ENCODE results near the gene EFL1.
"Not testable (repeated sequence)": the region's sequence is repeated elsewhere in the genome, so short reads cannot be mapped to it uniquely, and the experiment has no call there.

Gene EFL1

GRCh38 chr15:82241836-82242499 lies 20.6 kb downstream of the EFL1 start:
- intact Hi-C loops (cut with DNase I; ENCODE audit: low total_unique reads); H3K4me3 ChIP-seq; H3K4me1 ChIP-seq; H3K27ac ChIP-seq; H3K27me3 ChIP-seq; H3K9me3 ChIP-seq; DNase-seq: not testable (repeated sequence)
- H3K36me3 ChIP-seq: peaks cover 19 to 43% (median 43%) of the 10 kb centered on the region in 3 donors

- Histone ChIP-seq H3K4me3 (no peak overlapping the region), H3K27ac (no peak overlapping the region), H3K4me1 (no peaks in the 10 kb centered on the region), H3K27me3 (no peaks in the 10 kb centered on the region), H3K9me3 (no peaks in the 10 kb centered on the region), H3K36me3 (peaks cover 19 to 41% (median 35%) of the 10 kb centered on the region in 3 donors)
- intact Hi-C loops (cut with DNase I; ENCODE audit: low total_unique reads): no loop called here
- no peak for DNase-seq
- TF ChIP-seq CTCF (IDR thresholded peaks at IDR 0.05): no peak
Measured at GRCh38 chr15:82239685-82240391, 22.7 kb downstream of the EFL1 start.

GRCh38 chr15:82237944-82238534 lies 24.5 kb downstream of the EFL1 start:
- H3K9me3 ChIP-seq; intact Hi-C loops (cut with DNase I; ENCODE audit: low total_unique reads); DNase-seq; H3K27ac ChIP-seq; H3K27me3 ChIP-seq; H3K4me3 ChIP-seq; H3K4me1 ChIP-seq: not testable (repeated sequence)
- peaks cover 19 to 41% (median 29%) of the 10 kb centered on the region in 3 donors for H3K36me3 ChIP-seq

GRCh38 chr15:82231842-82232241 lies 30.7 kb downstream of the EFL1 start:
- no peak for TF ChIP-seq CTCF (IDR thresholded peaks at IDR 0.05)
- Histone ChIP-seq H3K9me3 (no peaks in the 10 kb centered on the region), H3K4me1 (no peaks in the 10 kb centered on the region), H3K36me3 (peaks cover 10 to 30% (median 20%) of the 10 kb centered on the region in 3 donors), H3K4me3 (no peak overlapping the region), H3K27ac (no peak overlapping the region), H3K27me3 (no peaks in the 10 kb centered on the region)
- DNase-seq: no peak
- intact Hi-C loops (cut with DNase I; ENCODE audit: low total_unique reads): no loop called here

- H3K4me1 ChIP-seq: no peaks in the 10 kb centered on the region
- intact Hi-C loops (cut with DNase I; ENCODE audit: low total_unique reads): no loop called here
- DNase-seq: no peak
- no peak overlapping the region for H3K27ac ChIP-seq
- no peaks in the 10 kb centered on the region for H3K27me3 ChIP-seq
- H3K9me3 ChIP-seq: no peaks in the 10 kb centered on the region
- TF ChIP-seq CTCF (IDR thresholded peaks at IDR 0.05): no peak
- no peak overlapping the region for H3K4me3 ChIP-seq
- peaks cover 13 to 33% (median 22%) of the 10 kb centered on the region in 3 donors for H3K36me3 ChIP-seq
Measured at GRCh38 chr15:82231233-82231632, 31.3 kb downstream of the EFL1 start.

- intact Hi-C loops (cut with DNase I; ENCODE audit: low total_unique reads): no loop called here
- Histone ChIP-seq H3K36me3 (peaks cover 19 to 36% (median 26%) of the 10 kb centered on the region in 3 donors), H3K27ac (no peak overlapping the region), H3K27me3 (no peaks in the 10 kb centered on the region), H3K9me3 (no peaks in the 10 kb centered on the region), H3K4me3 (no peak overlapping the region), H3K4me1 (no peaks in the 10 kb centered on the region)
- TF ChIP-seq CTCF (IDR thresholded peaks at IDR 0.05): no peak
- DNase-seq: no peak
Measured at GRCh38 chr15:82228750-82229149, 33.8 kb downstream of the EFL1 start.

- DNase-seq; intact Hi-C loops (cut with DNase I; ENCODE audit: low total_unique reads); H3K27ac ChIP-seq; H3K27me3 ChIP-seq; H3K4me3 ChIP-seq; H3K9me3 ChIP-seq; H3K4me1 ChIP-seq: not testable (repeated sequence)
- peaks cover 12 to 34% (median 26%) of the 10 kb centered on the region in 3 donors for H3K36me3 ChIP-seq
Measured at GRCh38 chr15:82221535-82221934, 41.0 kb downstream of the EFL1 start.

GRCh38 chr15:82216092-82216491 lies 46.4 kb downstream of the EFL1 start:
- DNase-seq; intact Hi-C loops (cut with DNase I; ENCODE audit: low total_unique reads); H3K4me3 ChIP-seq; H3K9me3 ChIP-seq; H3K27me3 ChIP-seq; H3K4me1 ChIP-seq; H3K27ac ChIP-seq: not testable (repeated sequence)
- peaks cover 5 to 34% (median 23%) of the 10 kb centered on the region in 3 donors for H3K36me3 ChIP-seq

- H3K27ac ChIP-seq; H3K27me3 ChIP-seq; H3K4me1 ChIP-seq; H3K9me3 ChIP-seq; DNase-seq; intact Hi-C loops (cut with DNase I; ENCODE audit: low total_unique reads); H3K4me3 ChIP-seq: not testable (repeated sequence)
- peaks cover 0 to 12% (median 4%) of the 10 kb centered on the region in 3 donors for H3K36me3 ChIP-seq
Measured at GRCh38 chr15:82212201-82212600, 50.3 kb downstream of the EFL1 start.
